KMS-11 (cell line): Measurements from ENCODE around the gene COL9A1.

Experiments
- H2AFZ ChIP-seq: fragments of 200-600 bp; sonication (generic); 2 replicates; pipeline ENCODE4 v1.6.1; 2016; ENCODE audit warnings: antibody characterized with exemption, mixed run types, low read depth
- H3K27ac ChIP-seq: fragments of 200-600 bp; sonication (generic); 2 replicates; pipeline ENCODE4 v1.6.1; 2016; ENCODE audit warnings: mild to moderate bottlenecking, mixed run types
- H3K27me3 ChIP-seq: fragments of 200-600 bp; sonication (generic); 2 replicates; pipeline ENCODE4 v1.6.1; 2017; ENCODE audit warnings: mild to moderate bottlenecking, low read depth, mixed run types, moderate library complexity; ENCODE audit not compliant: insufficient read depth
- H3K36me3 ChIP-seq: fragments of 200-600 bp; sonication (generic); 2 replicates; pipeline ENCODE4 v1.6.1; 2017; ENCODE audit warnings: mild to moderate bottlenecking, mixed run types; ENCODE audit not compliant: insufficient read depth
- H3K4me1 ChIP-seq: fragments of 200-600 bp; sonication (generic); 2 replicates; pipeline ENCODE4 v1.6.1; 2016; ENCODE audit warnings: mild to moderate bottlenecking, low read depth, mixed run types; ENCODE audit not compliant: poor library complexity, severe bottlenecking
- H3K4me2 ChIP-seq: fragments of 200-600 bp; sonication (generic); 2 replicates; pipeline ENCODE4 v1.7.0; 2016; ENCODE audit warnings: mild to moderate bottlenecking, mixed run types
- H3K4me3 ChIP-seq: fragments of 200-600 bp; sonication (generic); IDR thresholded peaks from 2 replicates; pipeline ENCODE4 v1.6.1; 2017; ENCODE audit warnings: low read depth, low read length, mixed read lengths; ENCODE audit not compliant: insufficient read depth
- H3K79me2 ChIP-seq: fragments of 200-600 bp; sonication (generic); 2 replicates; pipeline ENCODE4 v1.6.1; 2016; ENCODE audit warnings: low read depth, mixed run types; ENCODE audit not compliant: insufficient read depth
- H3K9ac ChIP-seq: fragments of 200-600 bp; sonication (generic); 2 replicates; pipeline ENCODE4 v1.6.1; 2016; ENCODE audit warnings: mild to moderate bottlenecking, mixed run types
- H4K20me1 ChIP-seq: fragments of 200-600 bp; sonication (generic); 2 replicates; pipeline ENCODE4 v1.6.1; 2016; ENCODE audit warnings: mild to moderate bottlenecking, mixed run types; ENCODE audit not compliant: insufficient read depth
- CTCF ChIP-seq: fragments of 200-600 bp; sonication (generic); conservative IDR thresholded peaks from 2 replicates; pipeline ENCODE4 v1.6.1; 2017; ENCODE audit warnings: low read depth, mild to moderate bottlenecking, antibody characterized with exemption, low read length, moderate library complexity, mixed read lengths

Gene COL9A1

GRCh38 chr6:70338775-70339174 is 35.9 kb upstream of the COL9A1 start:
- Histone ChIP-seq H3K79me2 (no peaks in the 10 kb centered on the region), H3K9ac (no peak overlapping the region), H3K36me3 (no peaks in the 10 kb centered on the region), H2AFZ (no peak overlapping the region), H4K20me1 (no peaks in the 10 kb centered on the region), H3K4me3 (no peak overlapping the region), H3K27me3 (no peaks in the 10 kb centered on the region), H3K4me1 (no peaks in the 10 kb centered on the region), H3K4me2 (no peak overlapping the region), H3K27ac (no peak overlapping the region)
- no peak for TF ChIP-seq CTCF

- TF ChIP-seq CTCF, result no peak
- Histone ChIP-seq H3K9ac (no peak overlapping the region), H3K79me2 (no peaks in the 10 kb centered on the region), H3K27me3 (no peaks in the 10 kb centered on the region), H3K4me2 (no peak overlapping the region), H3K36me3 (no peaks in the 10 kb centered on the region), H2AFZ (no peak overlapping the region), H3K27ac (no peak overlapping the region), H3K4me3 (no peak overlapping the region), H3K4me1 (no peaks in the 10 kb centered on the region), H4K20me1 (no peaks in the 10 kb centered on the region)
Measured at GRCh38 chr6:70337743-70338105, 34.8 kb upstream of the COL9A1 start.

GRCh38 chr6:70336996-70337742 is 34.3 kb upstream of the COL9A1 start:
- no peak overlapping the region for H3K4me2 ChIP-seq
- no peaks in the 10 kb centered on the region for H4K20me1 ChIP-seq
- no peak overlapping the region for H3K4me3 ChIP-seq
- no peak overlapping the region for H3K27ac ChIP-seq
- no peak overlapping the region for H2AFZ ChIP-seq
- no peak overlapping the region for H3K9ac ChIP-seq
- H3K27me3 ChIP-seq, result no peaks in the 10 kb centered on the region
- no peak for TF ChIP-seq CTCF
- H3K79me2 ChIP-seq, result no peaks in the 10 kb centered on the region
- no peaks in the 10 kb centered on the region for H3K4me1 ChIP-seq
- H3K36me3 ChIP-seq, result no peaks in the 10 kb centered on the region

- Histone ChIP-seq H3K9ac (no peak overlapping the region), H2AFZ (no peak overlapping the region)
- TF ChIP-seq CTCF, result no peak
Measured at GRCh38 chr6:70327036-70327435, 24.2 kb upstream of the COL9A1 start.

More at GRCh38 chr6:70327036-70327435, 24.2 kb upstream of the COL9A1 start:
- Histone ChIP-seq H4K20me1 (no peaks in the 10 kb centered on the region), H3K36me3 (no peaks in the 10 kb centered on the region), H3K4me1 (peaks cover 19% of the 10 kb centered on the region), H3K79me2 (no peaks in the 10 kb centered on the region), H3K27me3 (no peaks in the 10 kb centered on the region), H3K27ac (no peak overlapping the region), H3K4me2 (no peak overlapping the region), H3K4me3 (no peak overlapping the region)
